Neural progenitor cell (in vitro differentiated cells): ENCODE results near the gene CCT2. TPM values are rescaled to one million over a fixed set of nuclear protein-coding genes. Genes with fewer than 3 reads are reported as not detected.
A peak's percentile ranks its signal among the peaks of the same experiment; 100 is the strongest.

Experiments
- DNase-seq: peaks from one replicate; pipeline ENCODE4 v3.0.0-alpha.2; 2016; ENCODE audit warnings: low spot score
- H2AFZ ChIP-seq: fragments of 200-600 bp; sonication (generic); replicated peaks from 2 replicates; pipeline ENCODE4 v1.6.1; 2016; ENCODE audit warnings: antibody characterized with exemption
- H3F3A ChIP-seq: fragments of 200-600 bp; sonication (generic); 2 replicates; pipeline ENCODE4 v1.6.1; 2016; ENCODE audit warnings: antibody characterized with exemption, low read depth
- H3K27ac ChIP-seq: fragments of 200-600 bp; sonication (generic); 2 replicates; pipeline ENCODE4 v1.5.1; 2016; ENCODE audit warnings: mild to moderate bottlenecking
- H3K27me3 ChIP-seq: fragments of 200-600 bp; sonication (generic); 2 replicates; pipeline ENCODE4 v1.6.1; 2016; ENCODE audit warnings: mild to moderate bottlenecking, moderate library complexity
- H3K36me3 ChIP-seq: fragments of 200-600 bp; sonication (generic); 2 replicates; pipeline ENCODE4 v1.5.1; 2016
- H3K4me1 ChIP-seq: fragments of 200-600 bp; sonication (generic); 2 replicates; pipeline ENCODE4 v1.6.1; 2016; ENCODE audit warnings: mixed run types
- H3K4me2 ChIP-seq: fragments of 200-600 bp; sonication (generic); 2 replicates; pipeline ENCODE4 v1.6.1; 2016
- H3K4me3 ChIP-seq: fragments of 200-600 bp; sonication (generic); 2 replicates; pipeline ENCODE4 v1.5.1; 2016
- H3K79me2 ChIP-seq: fragments of 200-600 bp; sonication (generic); 2 replicates; pipeline ENCODE4 v1.6.1; 2016; ENCODE audit warnings: low read depth
- H3K9ac ChIP-seq: fragments of 200-600 bp; sonication (generic); 2 replicates; pipeline ENCODE4 v1.6.1; 2016
- H3K9me3 ChIP-seq: fragments of 200-600 bp; sonication (generic); 2 replicates; pipeline ENCODE4 v1.5.1; 2016; ENCODE audit warnings: low read depth
- H4K20me1 ChIP-seq: fragments of 200-600 bp; sonication (generic); 2 replicates; pipeline ENCODE4 v1.6.1; 2016; ENCODE audit warnings: low read depth
- H3K27ac Mint-ChIP-seq: 3 replicates; pipeline ENCODE4 v1.8.0; 2021; ENCODE audit warnings: mixed read lengths
- H3K27me3 Mint-ChIP-seq: 2 replicates; pipeline ENCODE4 v1.8.0; 2022; ENCODE audit warnings: low read depth, mild to moderate bottlenecking, inconsistent platforms, moderate library complexity, mixed read lengths; ENCODE audit not compliant: insufficient read depth
- H3K36me3 Mint-ChIP-seq: 3 replicates; pipeline ENCODE4 v1.8.0; 2021; ENCODE audit warnings: mixed read lengths
- H3K4me1 Mint-ChIP-seq: 3 replicates; pipeline ENCODE4 v1.8.0; 2021; ENCODE audit warnings: mixed read lengths
- H3K4me3 Mint-ChIP-seq: 3 replicates; pipeline ENCODE4 v1.8.0; 2021; ENCODE audit warnings: mild to moderate bottlenecking, moderate library complexity, mixed read lengths
- H3K9me3 Mint-ChIP-seq: 3 replicates; pipeline ENCODE4 v1.8.0; 2020; ENCODE audit warnings: mixed read lengths
- CTCF ChIP-seq: fragments of 200-600 bp; sonication (generic); IDR thresholded peaks from 2 replicates; pipeline ENCODE4 v1.5.1; 2017; ENCODE audit warnings: antibody characterized with exemption, mild to moderate bottlenecking
- EZH2 ChIP-seq: fragments of 200-600 bp; sonication (generic); IDR thresholded peaks from 2 replicates; pipeline ENCODE4 v1.6.1; 2017; ENCODE audit warnings: antibody characterized with exemption, mild to moderate bottlenecking, moderate library complexity
- EZH2phosphoT487 ChIP-seq: fragments of 200-600 bp; sonication (generic); IDR thresholded peaks from 2 replicates; pipeline ENCODE4 v1.6.1; 2017; ENCODE audit warnings: antibody characterized with exemption
- total RNA-seq: library from RNA; depleted of rRNA; stranded (reverse); fragments of >200 nt; gene quantifications from 2 replicates; pipeline ENCODE4 v1.2.3, GENCODE V29; 2015; ENCODE audit warnings: low replicate concordance

Gene CCT2
- total RNA-seq, 1 donor from 2014 or later = 516 TPM

GRCh38 chr12:69570000-69570516, 15.2 kb upstream of the CCT2 start:
- H3K27me3 Mint-ChIP-seq = peaks cover 2% of the 10 kb centered on the region
- Histone ChIP-seq H3K9me3 (no peaks in the 10 kb centered on the region), H3K27ac (no peak overlapping the region), H3K79me2 (peaks cover 2% of the 10 kb centered on the region), H4K20me1 (no peaks in the 10 kb centered on the region), H3K4me2 (no peak overlapping the region), H3K4me1 (no peaks in the 10 kb centered on the region), H3K4me3 (no peak overlapping the region), H3F3A (peaks cover 37% of the 10 kb centered on the region), H2AFZ (no peak overlapping the region), H3K36me3 (peaks cover 15% of the 10 kb centered on the region), H3K9ac (no peak overlapping the region), H3K27me3 (no peaks in the 10 kb centered on the region)
- H3K9me3 Mint-ChIP-seq = no peaks in the 10 kb centered on the region
- H3K4me3 Mint-ChIP-seq = no peak overlapping the region
- no peak overlapping the region for H3K27ac Mint-ChIP-seq
- H3K4me1 Mint-ChIP-seq = no peaks in the 10 kb centered on the region
- peaks cover 24% of the 10 kb centered on the region for H3K36me3 Mint-ChIP-seq
- DNase-seq = no peak
- TF ChIP-seq EZH2 = no peak
- TF ChIP-seq CTCF = no peak
- TF ChIP-seq EZH2phosphoT487 = no peak

GRCh38 chr12:69570545-69571399, 14.5 kb upstream of the CCT2 start:
- H3K36me3 Mint-ChIP-seq = peaks cover 25% of the 10 kb centered on the region
- Histone ChIP-seq H3K4me2 (no peak overlapping the region), H4K20me1 (no peaks in the 10 kb centered on the region)

GRCh38 chr12:69575346-69575745, 9.9 kb upstream of the CCT2 start:
- TF ChIP-seq EZH2 (no peak), EZH2phosphoT487 (no peak), CTCF (no peak)
- peaks cover 15% of the 10 kb centered on the region for H3K36me3 ChIP-seq
- no peak overlapping the region for H3K4me3 ChIP-seq
- Mint-ChIP-seq H3K36me3 (peaks cover 25% of the 10 kb centered on the region), H3K4me3 (no peak overlapping the region), H3K9me3 (no peaks in the 10 kb centered on the region), H3K4me1 (peaks cover 6% of the 10 kb centered on the region), H3K27me3 (peaks cover 2% of the 10 kb centered on the region), H3K27ac (no peak overlapping the region)
- H3K27me3 ChIP-seq = no peaks in the 10 kb centered on the region
- no peak overlapping the region for H2AFZ ChIP-seq
- H3K4me2 ChIP-seq = no peak overlapping the region
- no peak overlapping the region for H3K9ac ChIP-seq
- DNase-seq = no peak
- H3K9me3 ChIP-seq = no peaks in the 10 kb centered on the region
- peaks cover 38% of the 10 kb centered on the region for H3F3A ChIP-seq
- no peak overlapping the region for H3K27ac ChIP-seq
- no peaks in the 10 kb centered on the region for H3K79me2 ChIP-seq
- H4K20me1 ChIP-seq = no peaks in the 10 kb centered on the region
- H3K4me1 ChIP-seq = no peaks in the 10 kb centered on the region

More at GRCh38 chr12:69570545-69571399, 14.5 kb upstream of the CCT2 start:
- peak; percentile 82 for DNase-seq
- no peak overlapping the region for H3K9ac ChIP-seq
- H2AFZ ChIP-seq = no peak overlapping the region
- no peak for TF ChIP-seq EZH2phosphoT487
- TF ChIP-seq CTCF = peak; percentile 90
- peaks cover 44% of the 10 kb centered on the region for H3F3A ChIP-seq
- peaks cover 15% of the 10 kb centered on the region for H3K36me3 ChIP-seq
- no peak overlapping the region for H3K4me3 ChIP-seq
- H3K27ac Mint-ChIP-seq = no peak overlapping the region
- H3K4me1 ChIP-seq = no peaks in the 10 kb centered on the region
- no peaks in the 10 kb centered on the region for H3K9me3 ChIP-seq
- H3K9me3 Mint-ChIP-seq = no peaks in the 10 kb centered on the region
- no peak overlapping the region for H3K4me3 Mint-ChIP-seq
- no peaks in the 10 kb centered on the region for H3K4me1 Mint-ChIP-seq
- no peaks in the 10 kb centered on the region for H3K79me2 ChIP-seq
- peaks cover 2% of the 10 kb centered on the region for H3K27me3 Mint-ChIP-seq
- no peaks in the 10 kb centered on the region for H3K27me3 ChIP-seq
- H3K27ac ChIP-seq = no peak overlapping the region
